HUES6 (cell line): ENCODE measurements around the gene IDI1.

Source experiments
- H3K27ac ChIP-seq: 2 replicates; pipeline ENCODE4 v1.7.0; 2013; ENCODE audit warnings: low read depth, mild to moderate bottlenecking, low read length, inconsistent platforms
- H3K27me3 ChIP-seq: 2 replicates; pipeline ENCODE4 v1.6.1; 2013; ENCODE audit warnings: low read length; ENCODE audit not compliant: control insufficient read depth, insufficient read depth
- H3K36me3 ChIP-seq: 2 replicates; pipeline ENCODE4 v1.6.1; 2013; ENCODE audit warnings: low read length; ENCODE audit not compliant: control insufficient read depth, insufficient read depth
- H3K4me1 ChIP-seq: 2 replicates; pipeline ENCODE4 v1.6.1; 2013; ENCODE audit warnings: low read length; ENCODE audit not compliant: control insufficient read depth, insufficient read depth
- H3K4me3 ChIP-seq: 2 replicates; pipeline ENCODE4 v1.5.1; 2013; ENCODE audit warnings: low read depth, low read length
- H3K9ac ChIP-seq: one replicate; pipeline ENCODE4 v1.6.1; 2013; ENCODE audit warnings: mild to moderate bottlenecking, low read length
- H3K9me3 ChIP-seq: 2 replicates; pipeline ENCODE4 v1.6.1; 2013; ENCODE audit warnings: low read depth, low read length; ENCODE audit not compliant: control insufficient read depth, insufficient read depth

IDI1 gene

DNA sequence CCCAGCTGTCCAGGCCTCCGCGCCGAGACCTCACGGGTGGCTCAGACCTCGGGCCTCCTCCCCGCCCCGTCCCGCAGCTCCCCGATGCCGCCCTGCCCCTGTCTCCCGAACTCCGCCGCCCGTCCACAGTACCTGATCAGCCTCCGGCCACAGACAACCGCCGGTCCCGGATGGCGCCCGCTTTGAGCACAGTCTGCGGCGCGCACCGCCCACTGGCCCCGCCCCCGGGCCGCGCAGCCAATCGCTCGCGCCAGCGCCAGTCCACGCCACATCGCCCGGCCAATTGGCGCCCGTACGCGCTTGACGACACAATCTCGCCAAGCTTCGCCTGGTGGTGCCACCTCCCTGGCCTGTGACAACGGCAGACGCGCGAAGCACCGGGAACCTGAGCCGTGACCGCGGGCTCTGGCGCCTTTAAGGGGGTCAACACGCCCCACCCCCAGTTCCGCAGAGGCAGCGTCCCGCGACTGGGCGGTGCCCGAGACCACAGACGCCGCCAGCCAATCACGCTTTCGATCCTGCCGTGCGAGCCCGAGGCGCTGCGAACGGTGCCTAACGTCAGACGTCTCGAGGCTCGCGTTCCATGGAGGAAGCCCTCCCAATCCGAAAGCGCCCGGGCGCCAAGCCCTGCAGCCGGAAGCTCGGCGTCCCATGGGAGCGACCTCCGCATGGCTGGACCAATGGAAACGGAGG, at the start of gene IDI1:
IDI1 (minus strand) TSS at position 388 of the 693 bp plus-strand sequence; CDS start at position 272, 116 bp downstream.
- H3K4me1 ChIP-seq: peaks cover 6% of the 10 kb centered on the region; the same call in 1 of the 2 replicates
- peak within 1 kb of the TSS; percentile 97 for H3K4me3 ChIP-seq
- H3K36me3 ChIP-seq: peaks cover 47% of the 10 kb centered on the region
- H3K27ac ChIP-seq: peak within 1 kb of the TSS; percentile 94
- no peaks in the 10 kb centered on the region for H3K9me3 ChIP-seq
- H3K9ac ChIP-seq: peak within 1 kb of the TSS; percentile 90
- H3K27me3 ChIP-seq: no peaks in the 10 kb centered on the region

DNA sequence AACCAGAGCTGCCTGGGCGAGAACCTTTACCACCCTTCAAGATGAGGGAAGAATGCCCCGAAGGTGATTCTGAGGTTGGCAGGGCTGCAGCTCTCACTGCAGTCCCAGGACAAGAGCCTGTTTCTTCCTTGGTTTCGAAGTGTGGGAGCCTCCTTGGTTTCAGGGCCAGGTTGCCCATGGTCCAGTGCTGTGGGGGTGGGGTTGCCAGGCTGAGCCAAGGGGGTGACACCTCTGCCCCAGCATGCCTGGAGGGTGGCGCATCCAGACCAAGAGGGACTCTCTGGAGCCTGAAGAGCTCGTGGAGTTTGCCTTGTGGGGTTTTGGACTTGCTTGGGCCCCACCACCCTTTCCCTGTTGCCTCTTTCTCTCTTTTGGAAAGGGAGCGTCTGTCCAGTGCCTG, 48.5 kb upstream of the IDI1 start:
- Histone ChIP-seq H3K27ac (no peak overlapping the region), H3K9me3 (no peaks in the 10 kb centered on the region), H3K4me1 (no peaks in the 10 kb centered on the region), H3K9ac (no peak overlapping the region), H3K36me3 (peaks cover 56% of the 10 kb centered on the region), H3K27me3 (no peaks in the 10 kb centered on the region), H3K4me3 (no peak overlapping the region)

DNA sequence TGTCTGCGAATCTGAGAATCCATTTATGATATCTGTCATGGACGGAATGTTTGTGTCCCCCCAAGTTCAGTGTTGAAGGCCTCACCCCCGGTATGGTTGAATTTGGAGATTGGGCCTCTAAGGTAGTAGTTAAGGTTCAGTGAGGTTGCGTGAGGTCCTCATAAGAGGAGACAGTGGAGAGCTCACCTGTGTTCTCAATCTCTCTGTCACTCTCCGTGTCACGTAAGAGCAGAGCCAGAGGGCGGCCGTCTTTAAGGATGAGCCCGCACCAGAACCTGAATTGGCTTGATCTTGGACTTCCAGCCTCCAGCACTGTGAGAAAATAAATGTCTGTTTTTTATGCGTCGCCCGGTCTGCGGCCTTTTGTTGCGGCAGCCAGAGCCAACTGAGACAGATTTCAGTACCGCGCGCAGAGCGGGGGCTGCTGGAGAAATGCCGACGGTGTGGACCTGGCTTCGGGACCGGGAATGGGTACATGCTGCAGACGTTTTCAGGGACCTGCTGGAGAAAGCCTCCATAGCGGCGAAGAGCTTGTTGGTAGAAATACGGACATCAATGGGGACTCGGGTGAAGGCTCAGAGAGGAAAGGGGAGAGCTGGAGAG, 47.5 kb upstream of the IDI1 start:
- Histone ChIP-seq H3K36me3 (peaks cover 52% of the 10 kb centered on the region), H3K9me3 (no peaks in the 10 kb centered on the region), H3K9ac (no peak overlapping the region), H3K4me3 (no peak overlapping the region), H3K27ac (no peak overlapping the region), H3K27me3 (no peaks in the 10 kb centered on the region), H3K4me1 (no peaks in the 10 kb centered on the region)

DNA sequence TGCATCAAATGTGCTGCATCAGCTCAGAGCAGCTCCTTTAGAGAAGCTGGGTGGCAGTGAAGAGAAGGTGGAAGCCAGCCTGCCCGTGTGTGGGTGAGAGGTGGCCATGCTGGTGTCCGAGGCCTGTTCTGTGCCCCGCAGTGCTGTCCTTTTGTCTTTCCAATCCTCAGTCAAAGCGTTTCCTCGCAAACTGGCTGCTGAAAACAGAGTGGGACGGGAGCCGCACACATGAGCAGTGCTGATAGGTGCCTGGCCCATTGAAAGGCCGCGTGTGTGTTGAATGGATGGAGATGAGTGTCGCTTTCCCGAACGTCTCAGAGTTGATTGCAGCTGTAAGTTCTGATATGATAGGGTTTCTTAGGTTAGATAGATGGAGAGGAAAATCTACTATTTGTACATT, 46.6 kb upstream of the IDI1 start:
- Histone ChIP-seq H3K36me3 (peaks cover 56% of the 10 kb centered on the region), H3K27ac (no peak overlapping the region)

DNA sequence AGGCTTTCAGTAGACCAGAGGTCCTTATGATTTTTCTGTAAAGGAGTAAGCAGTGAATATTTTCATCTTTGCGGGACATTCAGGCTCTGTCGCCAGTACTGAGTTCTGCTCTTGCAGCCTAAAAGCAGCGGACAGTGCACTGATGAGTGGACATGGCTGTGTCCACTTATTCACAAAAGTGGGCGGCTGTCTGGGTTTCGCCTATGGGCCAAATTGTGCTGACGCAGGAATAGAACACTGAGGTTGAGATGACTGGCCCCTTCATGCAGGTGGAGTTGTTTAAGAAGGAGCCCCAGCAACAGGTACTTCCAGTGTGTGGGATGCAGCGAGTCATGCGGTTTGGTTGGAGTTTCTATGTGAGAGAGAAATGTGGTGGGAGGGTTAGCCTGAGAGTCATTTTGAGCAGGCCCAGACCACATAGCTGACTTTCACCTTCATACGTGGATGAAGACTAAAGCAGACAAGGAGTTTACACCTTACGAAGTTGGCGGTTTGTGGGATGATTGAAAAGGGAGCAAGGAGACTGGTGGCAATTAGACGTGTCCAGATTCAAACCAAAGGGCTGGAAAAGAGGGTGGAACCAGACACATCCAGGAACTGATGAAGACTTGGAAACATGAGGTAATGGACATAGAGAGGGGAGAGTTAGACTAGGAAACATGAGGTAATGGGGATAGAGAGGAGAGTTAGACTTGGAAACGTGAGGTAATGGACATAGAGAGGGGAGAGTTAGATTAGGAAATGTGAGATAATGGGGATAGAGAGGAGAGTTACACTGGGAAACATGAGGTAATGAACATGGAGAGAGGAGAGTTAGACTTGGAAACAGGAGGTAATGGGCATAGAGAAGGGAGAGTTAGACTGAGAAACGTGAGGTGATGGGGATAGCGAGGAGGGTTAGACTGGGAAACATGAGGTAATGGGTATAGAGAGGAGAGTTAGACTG, 45.5 kb upstream of the IDI1 start:
- H3K36me3 ChIP-seq: peaks cover 63% of the 10 kb centered on the region
- H3K27me3 ChIP-seq: no peaks in the 10 kb centered on the region
- no peaks in the 10 kb centered on the region for H3K9me3 ChIP-seq
- no peak overlapping the region for H3K9ac ChIP-seq
- H3K27ac ChIP-seq: no peak overlapping the region
- no peaks in the 10 kb centered on the region for H3K4me1 ChIP-seq
- no peak overlapping the region for H3K4me3 ChIP-seq

More for the DNA sequence above, 46.6 kb upstream of the IDI1 start:
- no peaks in the 10 kb centered on the region for H3K4me1 ChIP-seq
- H3K9me3 ChIP-seq: no peaks in the 10 kb centered on the region
- no peak overlapping the region for H3K9ac ChIP-seq
- H3K4me3 ChIP-seq: no peak overlapping the region
- no peaks in the 10 kb centered on the region for H3K27me3 ChIP-seq

DNA sequence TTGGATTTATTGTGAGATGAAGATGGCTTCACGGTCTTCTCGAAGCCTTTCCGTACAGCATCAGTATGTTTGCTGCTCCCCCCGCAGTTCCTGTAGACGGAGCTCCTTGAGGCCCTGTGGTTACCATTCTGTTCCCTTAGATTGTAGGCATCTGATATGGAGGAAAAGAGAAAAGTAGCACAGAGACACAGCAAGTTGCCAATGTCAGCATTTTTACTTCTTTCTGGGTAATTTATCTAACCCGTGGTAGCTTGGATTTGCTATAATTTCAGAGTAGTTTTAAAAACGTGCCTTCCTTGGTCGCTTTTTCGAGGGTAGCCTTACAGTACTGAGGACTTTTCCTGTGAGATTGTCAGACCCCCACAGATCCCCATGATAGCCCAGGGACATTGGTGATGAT, 44.8 kb upstream of the IDI1 start:
- H3K36me3 ChIP-seq: peaks cover 64% of the 10 kb centered on the region
- peaks cover 5% of the 10 kb centered on the region; the same call in 1 of the 2 replicates for H3K4me1 ChIP-seq
- no peak overlapping the region for H3K4me3 ChIP-seq
- H3K27ac ChIP-seq: no peak overlapping the region
- no peak overlapping the region for H3K9ac ChIP-seq
- no peaks in the 10 kb centered on the region for H3K9me3 ChIP-seq
- H3K27me3 ChIP-seq: no peaks in the 10 kb centered on the region

DNA sequence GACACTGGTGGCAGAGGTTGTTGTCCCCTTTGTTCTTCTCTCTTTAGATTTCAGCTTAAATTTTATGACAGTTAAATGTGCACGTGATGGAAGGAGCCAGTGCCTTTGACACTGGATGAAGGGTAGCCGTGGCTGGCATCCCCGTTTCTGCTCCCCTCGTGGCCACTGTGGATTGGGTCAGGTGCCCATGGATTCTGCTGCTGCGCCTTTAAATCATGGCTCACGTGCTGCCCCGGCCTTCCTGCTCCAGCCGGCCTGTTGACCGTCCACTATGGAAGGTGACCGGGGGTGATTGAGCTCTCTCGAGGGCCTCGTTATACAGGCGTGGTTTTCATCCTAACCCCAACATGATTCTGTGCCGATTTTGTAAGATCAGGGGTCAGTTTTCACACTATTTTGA, 41.8 kb upstream of the IDI1 start:
- H3K4me1 ChIP-seq: peaks cover 5% of the 10 kb centered on the region; the same call in 1 of the 2 replicates
- no peak overlapping the region for H3K4me3 ChIP-seq
- peaks cover 69% of the 10 kb centered on the region for H3K36me3 ChIP-seq
- no peak overlapping the region for H3K27ac ChIP-seq
- H3K27me3 ChIP-seq: no peaks in the 10 kb centered on the region
- H3K9me3 ChIP-seq: no peaks in the 10 kb centered on the region
- H3K9ac ChIP-seq: no peak overlapping the region

DNA sequence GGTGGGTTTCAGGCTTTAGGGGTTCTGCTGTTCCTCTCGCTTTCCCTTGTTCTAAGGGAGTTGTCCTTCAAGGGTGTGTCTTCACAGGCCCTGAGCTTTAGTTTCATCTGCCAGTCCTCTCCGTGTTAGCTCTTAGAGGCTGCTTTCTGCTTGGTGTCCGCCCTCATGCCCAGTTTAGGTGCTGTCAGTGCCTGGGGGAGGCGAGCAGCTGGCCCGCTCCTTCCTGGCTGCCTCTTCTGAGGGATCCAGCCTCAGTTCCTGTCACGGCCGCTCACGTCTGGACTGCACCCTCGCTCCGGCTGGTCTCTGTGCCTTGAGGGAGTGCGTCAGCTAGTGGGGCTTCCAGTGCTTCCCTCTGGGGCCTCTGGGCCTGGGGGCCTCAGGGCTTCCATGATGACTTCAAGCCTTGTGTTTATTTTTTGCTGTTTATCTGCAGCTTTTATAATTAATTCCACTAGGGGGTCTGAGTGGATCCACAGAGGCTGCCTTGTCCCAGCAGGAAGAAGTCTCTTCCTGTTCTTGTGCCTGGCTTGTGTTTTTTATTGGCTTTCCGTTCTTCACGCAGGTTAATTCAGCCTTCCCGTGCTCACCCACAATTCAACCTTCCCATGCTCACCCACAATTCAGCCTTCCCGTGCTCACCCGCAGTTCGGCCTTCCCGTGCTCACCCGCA, 40.2 kb upstream of the IDI1 start:
- Histone ChIP-seq H3K27ac (no peak overlapping the region), H3K4me1 (peaks cover 5% of the 10 kb centered on the region; the same call in 1 of the 2 replicates), H3K9me3 (no peaks in the 10 kb centered on the region), H3K27me3 (no peaks in the 10 kb centered on the region), H3K4me3 (no peak overlapping the region), H3K36me3 (peaks cover 66% of the 10 kb centered on the region), H3K9ac (no peak overlapping the region)

DNA sequence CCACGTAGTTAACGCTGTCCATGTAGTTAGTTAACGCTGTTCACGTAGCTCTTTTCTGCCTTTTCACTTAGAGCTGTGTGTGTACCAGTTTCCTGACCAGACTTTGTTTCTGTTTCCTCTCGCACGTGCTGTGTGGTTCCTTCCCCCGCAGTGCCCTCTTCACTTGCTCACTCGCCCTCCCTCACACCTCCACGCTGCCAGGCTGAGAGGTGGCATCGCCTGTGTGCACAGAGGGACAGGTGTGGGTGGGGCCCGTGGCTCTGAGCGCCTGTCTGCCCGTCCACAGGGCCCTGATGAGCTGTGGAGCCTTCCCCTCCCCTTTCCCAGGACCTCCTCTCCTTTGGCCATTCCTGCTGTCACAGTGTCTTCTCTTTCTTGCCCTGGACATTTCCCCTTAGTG, 37.9 kb upstream of the IDI1 start:
- Histone ChIP-seq H3K27me3 (no peaks in the 10 kb centered on the region), H3K4me3 (no peak overlapping the region), H3K27ac (no peak overlapping the region), H3K9ac (no peak overlapping the region), H3K9me3 (no peaks in the 10 kb centered on the region), H3K4me1 (peaks cover 5% of the 10 kb centered on the region; the same call in 1 of the 2 replicates), H3K36me3 (peaks cover 77% of the 10 kb centered on the region)

DNA sequence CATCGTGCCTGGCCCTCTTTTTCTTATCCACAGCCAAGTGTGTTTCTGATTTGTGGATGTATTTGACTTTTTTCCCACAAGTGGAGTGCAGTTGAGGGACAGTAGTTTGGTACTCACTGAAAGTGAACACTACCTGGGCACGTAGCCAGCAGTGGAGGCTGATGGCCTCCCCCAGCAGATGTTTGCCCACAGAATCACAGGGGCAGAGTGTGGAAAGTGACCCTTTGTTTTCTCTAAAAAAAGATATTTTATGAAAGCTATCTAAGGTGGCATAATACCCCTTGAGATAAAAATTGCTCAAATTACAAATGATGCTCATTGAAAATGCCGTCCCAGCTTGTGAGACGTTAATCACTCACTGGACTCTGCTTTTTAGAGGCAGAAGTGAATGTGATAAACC, 36.3 kb upstream of the IDI1 start:
- H3K36me3 ChIP-seq: peaks cover 74% of the 10 kb centered on the region

More for the DNA sequence above, 36.3 kb upstream of the IDI1 start:
- H3K4me1 ChIP-seq: peaks cover 5% of the 10 kb centered on the region; the same call in 1 of the 2 replicates
- no peak overlapping the region for H3K9ac ChIP-seq
- H3K9me3 ChIP-seq: no peaks in the 10 kb centered on the region
- H3K4me3 ChIP-seq: no peak overlapping the region
- no peaks in the 10 kb centered on the region for H3K27me3 ChIP-seq
- H3K27ac ChIP-seq: no peak overlapping the region
